Right lung (tissue), 5 donors: ENCODE data around the gene KIAA0825. TPM values are rescaled to one million over a fixed set of nuclear protein-coding genes. Genes with fewer than 3 reads are reported as not detected.
A peak's percentile ranks its signal among the peaks of the same experiment; 100 is the strongest.

Source experiments
- DNase-seq, 2 donors: peaks; one replicate each; pipeline ENCODE4 v3.0.0-alpha.2; 2013
- polyA plus RNA-seq, 5 donors: library from polyadenylated mRNA; unstranded; fragments of 120-200 nt; gene quantifications; one replicate each; pipeline versions ENCODE4 v1.2.1 to v1.2.3, GENCODE V29; 2013; ENCODE audit warnings: inconsistent platforms in 1 of 5, low replicate concordance in 1 of 5; ENCODE audit not compliant: insufficient read length in 5 of 5, insufficient read depth in 1 of 5

Gene KIAA0825
- polyA plus RNA-seq, 5 donors, result 5.0 to 8.0 (median 6.0) TPM

GRCh38 chr5:94508461-94509148, 109.8 kb downstream of the KIAA0825 start:
- peak; percentile 18 to 29 for DNase-seq

GRCh38 chr5:94505327-94506068, 112.9 kb downstream of the KIAA0825 start:
- no peak for DNase-seq

GRCh38 chr5:94503677-94504076, 114.7 kb downstream of the KIAA0825 start:
- DNase-seq, result no peak

GRCh38 chr5:94501365-94501764, 117.0 kb downstream of the KIAA0825 start:
- no peak for DNase-seq

GRCh38 chr5:94499806-94500205, 118.6 kb downstream of the KIAA0825 start:
- no peak for DNase-seq

GRCh38 chr5:94498199-94498598, 120.2 kb downstream of the KIAA0825 start:
- no peak for DNase-seq

- DNase-seq, result no peak
Measured at GRCh38 chr5:94485067-94485466, 133.3 kb downstream of the KIAA0825 start.

GRCh38 chr5:94481059-94481458, 137.3 kb downstream of the KIAA0825 start:
- DNase-seq, result no peak

GRCh38 chr5:94480486-94480885, 137.9 kb downstream of the KIAA0825 start:
- peak in 1 of 2 donors; percentile 21 for DNase-seq

- DNase-seq, result peak; percentile 58 to 60
Measured at GRCh38 chr5:94473936-94474335, 144.5 kb downstream of the KIAA0825 start.

- peak in 1 of 2 donors; percentile 24 for DNase-seq
Measured at GRCh38 chr5:94471521-94471920, 146.9 kb downstream of the KIAA0825 start.

- DNase-seq, result no peak
Measured at GRCh38 chr5:94470802-94471201, 147.6 kb downstream of the KIAA0825 start.

GRCh38 chr5:94469894-94470329, 148.5 kb downstream of the KIAA0825 start:
- DNase-seq, result no peak

GRCh38 chr5:94467954-94468930, 150.2 kb downstream of the KIAA0825 start:
- no peak for DNase-seq

- peak; percentile 76 to 83 for DNase-seq
Measured at GRCh38 chr5:94467346-94467953, 151.0 kb downstream of the KIAA0825 start.

GRCh38 chr5:94463739-94464138, 154.7 kb downstream of the KIAA0825 start:
- no peak for DNase-seq

- DNase-seq, result no peak
Measured at GRCh38 chr5:94461131-94461530, 157.3 kb downstream of the KIAA0825 start.

GRCh38 chr5:94459915-94460314, 158.5 kb downstream of the KIAA0825 start:
- no peak for DNase-seq

- DNase-seq, result no peak
Measured at GRCh38 chr5:94457788-94458187, 160.6 kb downstream of the KIAA0825 start.

GRCh38 chr5:94445726-94446125, 172.7 kb downstream of the KIAA0825 start:
- peak in 1 of 2 donors; percentile 13 for DNase-seq

GRCh38 chr5:94442991-94443390, 175.4 kb downstream of the KIAA0825 start:
- no peak for DNase-seq

- DNase-seq, result no peak
Measured at GRCh38 chr5:94442076-94442475, 176.3 kb downstream of the KIAA0825 start.
